ENCODE measurements around the gene TTC13.

GRCh38 chr1:230972855-230973271 lies 5.8 kb downstream of the TTC13 start:
- TF ChIP-seq POLR2AphosphoS5 (IDR thresholded peaks at IDR 0.05) (no peak), POLR2A (IDR thresholded peaks at IDR 0.05) (no peak), CTCF (IDR thresholded peaks at IDR 0.05) (no peak)
